TTC549 (cell line): Measurements from ENCODE around the gene NR2E1.

Experiments used
- FAIRE-seq: peaks from 2 replicates; lab custom pipeline; 2012; peaks lifted over from hg19 to GRCh38; lab: Jason Lieb, UNC

Gene NR2E1

DNA sequence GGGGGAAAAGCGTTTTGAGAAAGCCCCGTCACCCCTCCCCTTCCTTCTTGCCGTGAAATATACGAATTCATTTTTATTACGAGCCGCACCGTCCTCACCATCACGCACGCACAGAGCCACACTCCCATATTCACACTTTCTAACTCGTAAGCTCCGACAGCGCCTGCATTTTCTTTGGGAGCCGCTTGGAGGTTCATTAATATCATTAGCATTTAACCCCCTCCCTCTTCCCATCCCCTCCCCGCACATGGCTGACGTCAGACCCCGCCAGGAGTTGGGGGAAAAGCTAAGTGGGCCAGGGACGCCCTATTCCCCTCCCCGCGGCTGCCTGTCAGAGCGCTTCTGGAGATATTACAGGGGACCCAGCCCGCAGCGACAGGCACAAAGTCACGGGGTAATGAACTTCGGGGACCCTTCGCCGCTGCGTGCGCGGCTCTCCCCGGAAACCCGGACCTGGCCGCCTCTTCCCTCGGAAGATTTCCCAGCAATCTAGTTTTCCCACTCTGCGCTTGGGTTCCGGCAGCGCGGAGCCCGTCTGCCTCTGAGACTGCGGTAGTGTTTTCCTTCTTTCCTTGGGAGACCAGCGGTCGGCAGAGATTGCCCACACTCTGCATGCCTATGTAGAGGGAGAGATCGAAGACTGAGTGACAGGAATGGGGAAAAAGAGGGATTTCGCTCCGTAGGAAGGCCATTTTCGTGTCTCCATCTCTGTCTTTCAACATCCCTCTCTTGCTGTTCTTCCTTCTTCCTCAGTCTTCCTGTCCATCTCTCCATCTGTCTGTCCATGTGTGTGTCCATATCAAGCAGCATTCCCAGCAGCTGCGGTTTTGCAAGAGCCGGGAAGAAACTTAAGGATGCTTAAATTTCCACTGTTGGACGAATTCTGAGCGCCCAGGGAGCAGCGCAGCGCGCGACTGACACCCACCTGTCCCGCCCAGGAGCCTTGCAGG is at the start of gene NR2E1:
TSS of gene NR2E1 (plus strand) at position 309 of the 950 bp plus-strand sequence. CDS start 744 bp downstream, outside the sequence.
- FAIRE-seq, result no peak

DNA sequence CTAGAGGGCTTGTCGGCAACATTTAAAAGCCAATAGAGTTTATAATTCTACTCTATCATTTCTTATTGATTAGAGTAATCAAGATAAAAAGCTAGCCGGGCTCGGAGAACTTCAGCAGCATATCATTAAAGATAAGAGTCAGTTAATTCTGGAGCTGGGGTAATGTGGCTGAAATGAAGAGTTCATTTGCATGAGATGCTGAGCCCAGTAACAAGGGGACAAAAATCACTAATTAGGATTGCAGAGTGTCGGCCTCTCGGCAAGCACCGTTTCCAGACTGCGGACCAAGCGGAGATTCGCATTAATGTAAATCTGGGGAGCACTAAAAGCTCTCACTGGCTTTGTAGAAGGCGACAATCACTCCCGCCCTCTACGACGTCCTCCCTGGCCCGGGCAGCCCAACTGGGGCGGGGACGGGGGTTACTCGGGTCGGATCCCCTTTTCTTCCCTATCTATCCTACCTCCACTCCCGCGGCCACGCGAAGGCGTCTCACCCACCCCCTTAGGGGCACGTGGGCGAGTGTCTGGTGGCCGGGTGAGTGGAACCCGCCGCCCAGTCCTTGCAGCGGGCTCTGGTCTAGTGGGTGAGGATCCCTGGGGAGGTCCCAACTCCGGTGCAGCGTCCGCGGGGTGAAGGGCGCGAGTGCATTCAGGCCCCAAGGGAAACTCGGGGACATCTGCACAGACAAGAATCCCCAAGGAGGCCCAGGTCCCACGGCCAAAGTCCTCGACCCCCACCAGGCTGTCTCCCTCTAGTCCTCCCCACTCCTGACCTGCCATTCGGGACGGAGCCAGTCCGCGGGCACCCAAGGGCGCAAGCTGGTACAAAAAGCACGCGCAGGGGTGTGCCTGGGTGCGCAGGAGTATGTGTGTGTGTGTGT is 49.0 kb upstream of the NR2E1 start:
- no peak for FAIRE-seq

DNA sequence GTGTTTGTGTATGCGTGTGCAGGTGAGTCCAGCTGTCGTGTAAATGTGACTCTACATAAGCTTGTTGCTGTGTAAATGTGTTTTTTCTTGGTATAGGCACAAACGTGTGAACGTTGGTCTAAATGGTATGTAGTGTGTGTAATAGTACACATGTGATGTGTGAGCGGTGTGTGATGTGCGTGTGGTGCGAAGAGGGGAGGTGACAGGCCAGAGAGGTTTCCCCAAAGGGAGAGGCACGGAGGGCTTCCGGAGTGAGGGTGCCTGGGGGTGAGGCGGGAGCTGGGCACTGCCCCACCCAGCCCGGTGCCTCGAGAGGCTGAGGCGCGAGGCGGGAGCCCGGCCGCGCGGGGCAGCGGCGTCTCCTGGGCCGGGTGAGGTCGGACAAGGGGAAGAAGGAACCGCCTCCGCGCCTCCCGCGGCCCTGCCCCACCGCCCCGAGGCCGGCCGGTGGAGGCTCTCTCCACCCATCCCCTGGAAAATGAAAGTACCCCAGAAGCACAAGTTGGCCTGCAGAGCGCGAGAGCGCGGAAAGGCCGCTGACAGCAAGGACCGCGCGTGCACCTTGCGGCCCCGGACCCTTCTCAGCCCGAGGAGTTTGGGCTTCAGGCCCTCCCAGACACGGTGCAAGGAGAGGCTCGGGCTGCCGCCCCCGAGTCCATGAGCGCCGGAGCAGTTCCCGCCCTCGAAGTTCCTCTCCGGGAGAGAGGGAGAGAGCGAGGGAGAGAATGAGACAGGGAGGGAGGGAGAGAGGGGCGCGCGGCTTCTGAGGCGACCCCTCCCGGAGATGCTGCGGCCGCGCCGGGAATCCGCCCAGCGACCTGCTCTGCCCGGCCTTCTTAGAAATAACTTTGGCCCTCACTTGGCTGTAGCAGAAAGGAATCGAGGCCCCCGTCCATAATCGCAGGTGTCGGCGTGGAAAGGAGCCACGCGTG is 48.1 kb upstream of the NR2E1 start:
- FAIRE-seq, result no peak

DNA sequence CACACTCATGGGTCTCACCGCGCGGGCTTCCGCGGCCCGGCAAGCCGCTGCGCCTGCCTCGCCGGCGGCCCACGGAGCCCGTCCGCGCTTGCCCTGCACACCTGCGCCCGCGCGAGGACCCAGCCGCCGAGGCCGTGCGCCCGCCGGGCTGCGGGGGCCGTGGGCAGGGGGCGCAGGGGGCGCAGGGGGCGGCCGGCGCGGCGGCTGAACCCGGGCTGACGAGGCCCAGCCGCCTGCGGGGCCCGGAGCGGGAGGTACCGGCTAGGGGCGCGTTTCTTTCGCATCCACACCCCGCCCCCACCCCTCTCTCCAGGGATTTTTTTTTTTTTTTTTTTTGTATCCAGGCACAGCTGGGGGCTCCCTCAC is 47.5 kb upstream of the NR2E1 start:
- no peak for FAIRE-seq

DNA sequence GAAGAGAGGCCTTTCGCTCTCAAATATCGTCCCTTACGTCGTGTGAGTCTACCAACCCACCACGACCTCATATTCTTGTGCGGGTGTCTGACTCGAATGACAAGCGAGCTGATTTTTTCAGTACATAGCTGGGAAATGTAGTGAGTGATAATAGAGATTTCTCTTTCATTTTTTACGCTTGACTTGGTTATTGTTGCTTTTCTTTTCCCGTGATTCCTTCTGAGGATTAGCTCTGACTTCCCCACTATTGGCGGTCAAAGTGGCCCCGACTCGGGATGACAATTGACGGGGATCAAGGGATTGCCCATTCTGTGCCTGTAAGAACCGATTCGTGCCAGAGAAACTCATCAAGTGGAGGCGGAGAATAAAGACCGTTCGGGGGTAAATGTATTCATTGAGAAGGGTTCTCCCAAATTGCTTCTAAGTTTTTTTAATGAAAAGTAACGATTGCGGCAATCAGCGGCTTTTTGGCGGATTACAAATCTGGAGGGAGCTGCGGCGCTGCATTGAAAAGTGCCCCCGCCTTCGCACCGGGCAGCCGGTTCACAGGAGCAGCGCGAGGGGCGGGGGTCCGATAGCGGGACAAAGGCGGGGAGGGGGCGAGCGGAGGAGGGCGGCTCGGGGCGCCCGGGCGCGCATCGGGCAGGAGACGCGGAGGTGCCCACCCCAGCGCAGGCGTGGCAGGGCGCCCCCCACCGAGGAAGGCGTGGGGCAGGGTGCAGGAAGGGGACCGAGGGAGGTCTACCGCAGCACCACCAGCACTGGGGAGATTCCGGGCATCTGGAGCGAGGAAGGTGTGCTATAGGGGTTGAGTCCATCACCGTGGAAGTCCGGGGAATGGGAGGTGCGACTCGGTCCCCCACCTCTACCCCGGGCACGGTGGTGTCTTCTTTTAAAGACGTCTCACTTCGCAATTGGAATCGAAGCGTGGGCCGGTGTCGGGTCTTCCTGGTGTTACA is 46.7 kb upstream of the NR2E1 start:
- no peak for FAIRE-seq

DNA sequence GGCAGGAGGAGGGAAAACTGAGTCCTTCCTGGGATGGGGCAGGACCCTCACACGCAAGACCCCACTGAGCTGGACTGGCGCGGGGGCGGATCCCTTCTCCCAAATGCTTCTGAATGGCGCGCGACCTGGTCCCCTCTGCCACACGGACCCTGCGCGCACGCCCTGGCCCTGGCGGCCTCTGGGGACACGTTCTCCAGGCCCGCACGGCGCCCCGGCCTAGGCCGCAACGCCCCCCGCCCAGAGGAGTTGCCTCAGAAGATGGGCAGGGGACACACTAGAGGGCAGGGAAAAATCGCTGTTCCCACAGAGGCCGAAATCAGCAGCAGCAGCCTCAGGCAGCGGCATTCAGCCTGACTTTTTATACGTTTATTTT is 46.1 kb upstream of the NR2E1 start:
- no peak for FAIRE-seq

DNA sequence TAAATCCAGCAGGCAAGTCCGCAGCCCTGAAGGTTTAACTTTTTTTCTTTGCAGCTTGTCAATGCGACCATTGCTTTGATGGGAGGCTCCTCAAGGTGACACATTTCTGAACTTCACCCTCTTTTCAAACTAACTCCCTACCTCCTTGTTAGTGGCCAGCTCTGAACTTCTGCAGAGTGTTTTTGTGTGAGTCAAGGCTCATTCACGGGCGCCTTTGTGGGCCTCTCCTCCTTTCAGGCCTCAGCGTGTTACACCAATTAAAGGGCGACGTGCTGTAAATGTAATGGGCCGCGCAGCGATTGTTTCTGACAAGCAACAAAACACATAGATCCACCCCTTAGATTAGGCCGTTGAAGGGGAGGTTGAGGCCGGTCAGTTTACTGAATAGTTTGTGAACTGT is 45.5 kb upstream of the NR2E1 start:
- no peak for FAIRE-seq

DNA sequence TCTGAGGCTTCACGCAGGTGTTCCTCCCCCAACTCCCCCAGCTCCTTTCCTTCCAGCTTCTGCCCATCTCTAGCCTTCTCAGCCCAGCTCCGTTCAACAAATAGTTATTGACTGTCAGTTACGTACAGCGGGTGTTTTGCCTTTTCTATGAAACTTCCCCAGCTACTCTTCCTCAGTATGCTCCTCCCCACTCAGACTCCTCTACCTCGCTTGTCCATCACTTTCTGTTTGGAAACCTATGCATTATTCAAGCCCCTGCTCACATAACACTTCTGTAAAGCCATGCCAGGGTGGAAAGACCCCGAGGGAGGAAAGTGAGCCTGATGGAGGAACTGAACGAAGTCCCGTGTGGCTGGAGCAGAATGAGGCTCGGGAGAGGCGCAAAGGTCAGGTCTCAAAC is 44.2 kb upstream of the NR2E1 start:
- FAIRE-seq, result no peak

DNA sequence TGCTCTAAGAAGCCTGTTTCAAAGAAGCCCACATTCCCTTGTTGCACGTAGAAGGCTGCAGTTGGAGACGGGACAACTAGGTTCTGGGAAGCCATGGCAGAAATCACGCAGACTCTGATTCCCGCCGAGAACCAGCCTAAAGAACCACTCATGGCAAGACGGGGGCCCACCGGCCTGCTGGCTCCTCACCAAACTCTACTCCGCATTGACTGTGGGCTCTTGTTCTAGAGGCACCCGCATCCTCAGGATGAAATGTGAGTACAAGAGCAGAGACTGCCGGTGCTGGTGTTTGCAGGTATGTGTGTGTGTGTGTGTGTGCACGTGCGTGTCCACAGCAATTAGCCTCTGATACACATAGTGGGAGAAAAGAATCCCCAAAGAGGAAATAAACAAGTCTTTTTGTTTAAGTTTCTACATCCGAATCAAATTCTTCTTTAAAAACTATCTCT is 42.3 kb upstream of the NR2E1 start:
- no peak for FAIRE-seq

DNA sequence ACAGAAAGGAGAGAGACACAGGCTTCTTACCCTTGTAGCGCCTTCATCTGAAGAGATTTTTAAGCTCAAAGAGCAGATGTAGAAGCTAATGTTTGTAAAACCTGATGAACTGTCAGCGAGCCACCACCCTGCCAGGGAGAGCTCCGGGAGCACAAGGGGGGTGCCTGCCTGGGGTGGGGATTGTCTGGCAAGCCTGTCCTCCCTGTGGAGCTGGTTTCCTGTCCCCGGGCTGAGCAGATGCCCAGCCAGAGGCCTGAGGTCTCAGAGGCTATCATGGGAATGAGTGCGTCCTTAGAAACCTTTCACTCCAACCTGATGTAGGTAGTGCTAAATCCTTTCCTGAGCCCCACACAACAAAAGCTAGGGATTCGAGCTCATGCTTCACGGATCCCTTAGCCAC is 41.9 kb upstream of the NR2E1 start:
- no peak for FAIRE-seq

DNA sequence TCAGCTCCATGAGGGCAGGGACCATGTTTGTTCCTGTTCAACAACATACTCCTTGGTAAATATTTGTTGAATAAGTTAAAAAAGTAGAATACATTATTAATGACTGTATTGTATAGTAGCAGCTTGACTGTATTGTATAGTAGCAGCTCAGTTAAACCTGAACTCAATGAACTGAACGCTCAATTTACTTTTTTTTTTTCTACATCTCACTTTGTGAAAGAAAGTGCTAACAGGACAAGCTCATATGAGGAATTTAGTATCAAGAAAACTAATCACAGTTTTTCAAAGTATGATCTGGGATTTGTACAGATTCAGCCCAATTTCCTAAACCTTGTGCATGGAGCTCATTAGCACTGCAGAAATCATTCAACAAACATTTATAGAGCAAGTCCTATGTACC is 38.8 kb upstream of the NR2E1 start:
- no peak for FAIRE-seq

DNA sequence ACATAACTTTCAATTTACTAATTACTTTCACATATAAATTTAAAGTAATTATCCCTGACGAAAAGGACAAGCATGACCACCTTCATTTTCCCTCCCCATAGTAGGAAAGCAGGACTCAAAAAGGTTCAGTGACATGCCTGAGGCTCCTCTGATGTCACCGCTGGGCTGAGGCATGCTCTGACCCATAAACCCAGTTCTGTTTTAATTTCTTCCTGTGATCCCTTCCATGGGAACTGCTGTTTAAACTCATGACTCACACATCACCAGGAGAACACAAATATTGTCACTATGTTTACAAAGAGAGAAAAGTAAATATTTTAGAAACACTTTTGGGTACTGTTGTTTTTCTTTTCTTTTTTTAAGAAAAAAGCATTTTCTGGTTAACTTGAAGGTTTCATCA is 38.0 kb upstream of the NR2E1 start:
- no peak for FAIRE-seq

DNA sequence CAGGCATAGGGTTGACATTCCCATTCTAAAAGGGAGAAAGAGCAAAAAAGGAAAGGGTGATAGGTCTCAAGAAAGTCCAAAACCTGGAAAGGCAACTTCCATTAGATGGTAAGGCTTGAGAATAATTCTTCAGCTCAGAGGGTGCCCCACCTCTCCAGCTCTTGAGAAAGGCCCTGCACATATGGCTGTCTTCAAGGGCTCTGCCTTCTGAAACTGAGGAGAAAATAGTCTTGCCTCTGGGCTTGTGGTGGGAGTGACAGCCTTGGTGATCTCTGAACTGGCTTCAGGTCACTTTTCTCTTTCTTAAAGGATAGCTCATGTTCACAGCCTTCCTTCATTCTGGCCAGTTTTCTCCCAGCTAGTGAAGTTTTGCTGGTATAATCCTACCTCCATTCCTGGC is 35.6 kb upstream of the NR2E1 start:
- no peak for FAIRE-seq

DNA sequence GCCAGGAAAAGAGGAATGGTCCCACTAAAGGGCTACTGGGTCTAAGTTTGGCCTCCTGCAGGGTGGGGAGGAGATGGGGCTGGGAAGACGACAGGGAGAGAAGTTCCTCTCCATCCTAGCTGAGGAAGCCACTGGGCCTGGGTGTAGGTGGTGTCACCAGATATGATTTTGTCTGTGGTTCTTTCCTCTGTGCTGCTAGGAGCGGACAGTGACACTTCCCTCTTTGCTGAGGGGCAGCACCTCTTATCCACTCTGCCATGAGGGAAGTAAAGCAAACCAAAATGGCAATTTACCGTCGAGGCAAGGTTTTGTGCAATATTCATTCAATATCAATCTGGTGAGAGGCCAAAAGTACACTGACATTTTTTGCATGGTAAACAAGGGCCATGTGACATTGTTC is 33.0 kb upstream of the NR2E1 start:
- FAIRE-seq, result no peak

DNA sequence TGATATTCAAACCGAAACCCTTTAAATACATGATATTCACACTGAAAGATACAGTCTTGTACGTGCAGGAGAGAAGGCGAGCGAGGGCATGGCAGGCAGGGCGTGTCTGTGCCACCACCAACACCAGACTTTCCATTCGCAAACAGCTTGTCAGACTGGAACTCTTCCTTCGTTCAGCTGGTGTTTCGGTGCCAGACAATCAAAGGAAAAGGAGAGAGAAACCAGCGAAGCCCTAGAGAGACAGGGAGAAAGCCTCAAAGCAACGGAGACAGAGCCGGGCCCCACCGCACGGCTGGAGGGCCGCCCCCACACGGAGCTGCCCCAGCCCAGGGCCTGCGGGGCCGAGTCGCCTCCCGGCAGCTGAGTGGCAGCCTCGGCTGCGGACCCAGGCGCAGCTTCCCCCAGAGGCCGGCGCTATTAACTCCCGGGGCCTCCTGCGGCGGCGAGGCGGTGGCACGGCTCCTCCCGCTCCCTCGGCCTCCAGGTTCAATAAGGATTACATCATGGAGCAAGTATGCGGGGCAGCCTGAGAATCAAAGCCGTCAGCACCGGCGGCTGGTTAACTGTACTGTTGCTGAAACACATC is 32.1 kb upstream of the NR2E1 start:
- no peak for FAIRE-seq

DNA sequence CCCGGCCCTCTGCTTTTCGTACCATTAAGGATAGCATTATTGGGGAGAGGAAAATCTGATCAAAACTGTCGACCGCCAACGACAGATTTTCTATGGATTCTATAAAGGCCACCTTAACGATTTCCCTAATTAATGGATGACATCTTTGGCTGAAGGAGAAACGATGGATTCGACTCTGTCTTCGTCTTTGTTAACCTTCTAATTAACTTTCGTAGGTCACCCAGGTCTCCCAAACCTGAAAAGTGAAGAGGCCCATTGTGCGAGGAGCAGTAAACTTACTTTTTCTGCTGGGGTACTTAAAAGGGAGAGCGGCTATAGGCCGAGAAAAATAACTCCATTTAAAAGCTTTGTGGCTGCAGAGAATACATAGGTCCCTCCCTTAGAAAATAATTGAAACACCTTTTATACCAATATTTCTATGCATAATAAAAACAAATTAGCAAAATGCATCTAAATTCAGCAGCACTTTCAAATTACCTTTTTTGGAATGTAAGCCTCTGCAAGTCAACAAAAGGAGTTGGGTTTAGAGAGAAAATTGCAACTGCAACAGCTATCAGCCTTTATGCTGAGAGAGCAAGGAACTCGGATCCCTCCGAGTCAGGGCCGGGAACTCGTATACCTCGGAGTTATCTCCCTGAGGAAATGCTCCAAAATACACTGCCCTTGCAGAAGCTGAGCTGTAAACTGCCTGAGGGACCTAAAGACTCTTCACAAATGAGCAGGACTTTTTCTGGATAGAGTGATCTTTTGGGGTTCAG is 31.4 kb upstream of the NR2E1 start:
- no peak for FAIRE-seq

DNA sequence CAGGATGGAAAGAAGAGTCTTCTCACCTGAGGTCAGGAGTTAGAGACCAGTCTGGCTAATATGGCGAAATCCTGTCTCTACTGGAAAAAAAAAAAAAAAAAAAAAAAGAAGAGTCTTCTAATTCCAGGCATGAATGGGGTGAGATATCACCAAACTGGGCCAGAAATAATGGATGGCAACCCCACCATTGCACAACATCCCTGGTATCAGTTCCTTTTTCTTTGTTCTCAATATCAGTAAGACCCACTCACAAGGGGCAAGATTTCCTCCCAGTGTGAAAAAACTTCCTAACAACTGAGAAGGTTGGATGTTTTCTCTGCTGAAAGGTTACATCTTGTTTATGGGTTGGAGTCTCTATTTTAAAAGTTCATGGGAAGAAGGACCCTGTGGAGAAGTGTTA is 23.6 kb upstream of the NR2E1 start:
- FAIRE-seq, result no peak

DNA sequence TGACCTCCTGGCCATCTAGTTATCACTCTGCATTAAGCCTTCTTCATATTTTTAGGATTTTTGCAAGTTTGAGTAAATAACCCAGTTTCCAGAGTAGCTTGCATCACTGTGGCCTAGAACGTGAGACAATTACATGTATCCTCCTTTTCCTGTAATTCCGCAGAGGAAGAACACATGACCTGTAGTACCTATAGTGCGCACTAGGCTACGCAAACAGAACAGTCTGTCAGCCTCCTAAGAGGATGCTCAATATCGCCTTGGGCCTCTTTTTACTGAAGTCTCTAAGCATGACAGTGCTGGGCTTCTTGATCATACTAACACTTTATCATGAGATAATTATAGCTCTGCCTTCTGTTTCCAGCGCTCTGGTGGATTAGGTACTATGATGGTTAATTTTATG is 20.2 kb upstream of the NR2E1 start:
- FAIRE-seq, result no peak

DNA sequence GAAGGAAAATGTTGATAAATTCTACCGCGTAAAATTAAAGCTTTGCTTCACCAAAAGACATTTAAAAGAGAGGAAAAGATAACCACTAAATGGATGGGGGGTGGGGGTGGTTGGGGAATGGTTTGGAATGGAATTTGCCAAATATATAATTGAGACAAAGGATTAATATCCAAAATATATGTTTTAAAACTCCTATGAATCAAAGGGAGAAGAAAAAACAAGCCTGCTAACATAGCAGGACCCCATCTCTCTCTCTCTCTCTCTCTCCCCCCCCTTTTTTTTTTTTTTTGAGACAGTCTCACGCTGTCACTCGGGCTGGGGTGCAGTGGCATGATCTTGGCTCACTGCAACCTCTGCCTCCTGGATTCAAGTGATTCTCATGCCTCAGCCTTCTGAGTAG is 13.4 kb upstream of the NR2E1 start:
- no peak for FAIRE-seq
